ENCODE data around the gene VPS41.

DNA sequence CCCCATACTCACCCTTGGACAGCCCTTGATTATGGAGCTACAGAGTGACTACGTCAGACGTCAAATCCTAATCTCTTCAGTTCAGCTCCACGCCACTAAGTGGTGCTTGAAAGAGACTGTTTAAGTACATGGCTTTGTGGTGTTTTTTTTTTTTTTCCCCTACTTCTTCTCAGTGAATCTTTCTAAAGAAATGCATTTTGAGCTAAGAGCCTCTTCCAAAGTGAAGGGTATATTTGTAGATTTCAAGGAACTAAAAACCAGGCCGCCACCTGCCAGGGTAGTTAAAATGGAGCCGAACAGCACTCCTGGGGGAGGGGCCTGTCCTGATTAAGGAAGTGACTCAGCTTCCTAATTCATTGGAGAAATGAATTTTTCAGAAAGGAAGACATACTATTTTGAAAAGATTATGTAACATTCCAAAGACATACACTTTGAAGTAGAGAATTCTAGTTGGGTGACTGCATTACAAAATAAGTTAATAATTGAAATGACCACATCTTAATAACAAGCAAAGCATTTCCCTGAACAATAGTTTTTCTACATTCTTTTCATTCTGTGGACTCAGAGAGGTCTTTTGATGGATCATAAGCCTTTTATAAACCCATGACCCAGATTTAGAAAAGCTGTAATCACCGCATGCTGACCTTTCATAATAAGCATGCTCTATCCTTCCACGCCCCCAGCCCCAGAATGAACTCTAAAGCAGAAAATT, 20.6 kb upstream of the VPS41 start:
- TF ChIP-seq YY1 (IDR thresholded peaks at IDR 0.05) (no peak), JUND (IDR thresholded peaks at IDR 0.05) (no peak), RAD21 (IDR thresholded peaks at IDR 0.05) (no peak), GABPA (IDR thresholded peaks at IDR 0.05 in 1 of 2, conservative IDR thresholded peaks at IDR 0.05 in 1 of 2) (no peak), EGR1 (IDR thresholded peaks at IDR 0.05; ENCODE audit: low read depth in 2 of 2) (no peak), SP1 (IDR thresholded peaks at IDR 0.05) (no peak), FOXA1 (IDR thresholded peaks at IDR 0.05) (no peak)
- TF ChIP-seq, protein P1, sequence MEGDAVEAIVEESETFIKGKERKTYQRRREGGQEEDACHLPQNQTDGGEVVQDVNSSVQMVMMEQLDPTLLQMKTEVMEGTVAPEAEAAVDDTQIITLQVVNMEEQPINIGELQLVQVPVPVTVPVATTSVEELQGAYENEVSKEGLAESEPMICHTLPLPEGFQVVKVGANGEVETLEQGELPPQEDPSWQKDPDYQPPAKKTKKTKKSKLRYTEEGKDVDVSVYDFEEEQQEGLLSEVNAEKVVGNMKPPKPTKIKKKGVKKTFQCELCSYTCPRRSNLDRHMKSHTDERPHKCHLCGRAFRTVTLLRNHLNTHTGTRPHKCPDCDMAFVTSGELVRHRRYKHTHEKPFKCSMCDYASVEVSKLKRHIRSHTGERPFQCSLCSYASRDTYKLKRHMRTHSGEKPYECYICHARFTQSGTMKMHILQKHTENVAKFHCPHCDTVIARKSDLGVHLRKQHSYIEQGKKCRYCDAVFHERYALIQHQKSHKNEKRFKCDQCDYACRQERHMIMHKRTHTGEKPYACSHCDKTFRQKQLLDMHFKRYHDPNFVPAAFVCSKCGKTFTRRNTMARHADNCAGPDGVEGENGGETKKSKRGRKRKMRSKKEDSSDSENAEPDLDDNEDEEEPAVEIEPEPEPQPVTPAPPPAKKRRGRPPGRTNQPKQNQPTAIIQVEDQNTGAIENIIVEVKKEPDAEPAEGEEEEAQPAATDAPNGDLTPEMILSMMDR (IDR thresholded peaks at IDR 0.05; ENCODE audit: low read depth, low read length, missing input control): no peak
- TF ChIP-seq, protein P2, sequence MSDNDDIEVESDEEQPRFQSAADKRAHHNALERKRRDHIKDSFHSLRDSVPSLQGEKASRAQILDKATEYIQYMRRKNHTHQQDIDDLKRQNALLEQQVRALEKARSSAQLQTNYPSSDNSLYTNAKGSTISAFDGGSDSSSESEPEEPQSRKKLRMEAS (IDR thresholded peaks at IDR 0.05): no peak
- TF ChIP-seq, protein P3, sequence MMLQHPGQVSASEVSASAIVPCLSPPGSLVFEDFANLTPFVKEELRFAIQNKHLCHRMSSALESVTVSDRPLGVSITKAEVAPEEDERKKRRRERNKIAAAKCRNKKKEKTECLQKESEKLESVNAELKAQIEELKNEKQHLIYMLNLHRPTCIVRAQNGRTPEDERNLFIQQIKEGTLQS (IDR thresholded peaks at IDR 0.05): no peak
- TF ChIP-seq, protein P4, sequence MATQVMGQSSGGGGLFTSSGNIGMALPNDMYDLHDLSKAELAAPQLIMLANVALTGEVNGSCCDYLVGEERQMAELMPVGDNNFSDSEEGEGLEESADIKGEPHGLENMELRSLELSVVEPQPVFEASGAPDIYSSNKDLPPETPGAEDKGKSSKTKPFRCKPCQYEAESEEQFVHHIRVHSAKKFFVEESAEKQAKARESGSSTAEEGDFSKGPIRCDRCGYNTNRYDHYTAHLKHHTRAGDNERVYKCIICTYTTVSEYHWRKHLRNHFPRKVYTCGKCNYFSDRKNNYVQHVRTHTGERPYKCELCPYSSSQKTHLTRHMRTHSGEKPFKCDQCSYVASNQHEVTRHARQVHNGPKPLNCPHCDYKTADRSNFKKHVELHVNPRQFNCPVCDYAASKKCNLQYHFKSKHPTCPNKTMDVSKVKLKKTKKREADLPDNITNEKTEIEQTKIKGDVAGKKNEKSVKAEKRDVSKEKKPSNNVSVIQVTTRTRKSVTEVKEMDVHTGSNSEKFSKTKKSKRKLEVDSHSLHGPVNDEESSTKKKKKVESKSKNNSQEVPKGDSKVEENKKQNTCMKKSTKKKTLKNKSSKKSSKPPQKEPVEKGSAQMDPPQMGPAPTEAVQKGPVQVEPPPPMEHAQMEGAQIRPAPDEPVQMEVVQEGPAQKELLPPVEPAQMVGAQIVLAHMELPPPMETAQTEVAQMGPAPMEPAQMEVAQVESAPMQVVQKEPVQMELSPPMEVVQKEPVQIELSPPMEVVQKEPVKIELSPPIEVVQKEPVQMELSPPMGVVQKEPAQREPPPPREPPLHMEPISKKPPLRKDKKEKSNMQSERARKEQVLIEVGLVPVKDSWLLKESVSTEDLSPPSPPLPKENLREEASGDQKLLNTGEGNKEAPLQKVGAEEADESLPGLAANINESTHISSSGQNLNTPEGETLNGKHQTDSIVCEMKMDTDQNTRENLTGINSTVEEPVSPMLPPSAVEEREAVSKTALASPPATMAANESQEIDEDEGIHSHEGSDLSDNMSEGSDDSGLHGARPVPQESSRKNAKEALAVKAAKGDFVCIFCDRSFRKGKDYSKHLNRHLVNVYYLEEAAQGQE (IDR thresholded peaks at IDR 0.05): no peak

Measured in liver (tissue), 3 donors.